ENCODE results near the gene LRRC36.

DNA sequence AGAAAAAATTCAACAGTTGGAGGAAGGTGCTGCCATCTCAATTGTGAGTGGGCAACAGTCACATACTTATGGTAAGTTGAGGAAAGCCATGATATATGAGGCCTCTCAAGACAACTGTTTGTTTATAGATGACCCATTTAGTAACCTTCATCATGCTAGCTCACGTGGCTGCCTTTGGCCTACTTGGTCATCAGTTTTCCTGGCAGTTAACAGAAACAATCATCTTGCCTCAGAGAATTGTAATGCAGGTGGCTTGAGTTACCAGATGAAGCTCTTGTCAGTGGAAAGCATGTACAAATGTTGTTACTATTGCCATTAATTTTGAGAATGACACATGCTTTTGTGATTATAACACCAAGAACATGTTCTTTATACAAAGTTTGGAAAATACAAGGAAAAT, 52.0 kb downstream of the LRRC36 start:
- TF ChIP-seq, protein P1, sequence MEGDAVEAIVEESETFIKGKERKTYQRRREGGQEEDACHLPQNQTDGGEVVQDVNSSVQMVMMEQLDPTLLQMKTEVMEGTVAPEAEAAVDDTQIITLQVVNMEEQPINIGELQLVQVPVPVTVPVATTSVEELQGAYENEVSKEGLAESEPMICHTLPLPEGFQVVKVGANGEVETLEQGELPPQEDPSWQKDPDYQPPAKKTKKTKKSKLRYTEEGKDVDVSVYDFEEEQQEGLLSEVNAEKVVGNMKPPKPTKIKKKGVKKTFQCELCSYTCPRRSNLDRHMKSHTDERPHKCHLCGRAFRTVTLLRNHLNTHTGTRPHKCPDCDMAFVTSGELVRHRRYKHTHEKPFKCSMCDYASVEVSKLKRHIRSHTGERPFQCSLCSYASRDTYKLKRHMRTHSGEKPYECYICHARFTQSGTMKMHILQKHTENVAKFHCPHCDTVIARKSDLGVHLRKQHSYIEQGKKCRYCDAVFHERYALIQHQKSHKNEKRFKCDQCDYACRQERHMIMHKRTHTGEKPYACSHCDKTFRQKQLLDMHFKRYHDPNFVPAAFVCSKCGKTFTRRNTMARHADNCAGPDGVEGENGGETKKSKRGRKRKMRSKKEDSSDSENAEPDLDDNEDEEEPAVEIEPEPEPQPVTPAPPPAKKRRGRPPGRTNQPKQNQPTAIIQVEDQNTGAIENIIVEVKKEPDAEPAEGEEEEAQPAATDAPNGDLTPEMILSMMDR (IDR thresholded peaks at IDR 0.05; ENCODE audit: low read depth, low read length, poor library complexity, severe bottlenecking): no peak
- no peak for TF ChIP-seq EZH2phosphoT487 (IDR thresholded peaks at IDR 0.05; ENCODE audit: borderline replicate concordance, low read length)
